Astrocyte of the spinal cord (primary cell): ENCODE data around the gene RSRC1.
"Not testable (repeated sequence)": the region's sequence is repeated elsewhere in the genome, so short reads cannot be mapped to it uniquely, and the experiment has no call there.

ENCODE experiments used
- DNase-seq: peaks from one replicate; pipeline ENCODE4 v3.0.0; 2011; ENCODE audit warnings: low read depth, low spot score
- H3K4me3 ChIP-seq: 2 replicates; pipeline ENCODE4 v1.5.1; 2011; ENCODE audit warnings: low read depth, mild to moderate bottlenecking, low read length, moderate library complexity
- CTCF ChIP-seq: IDR thresholded peaks from 2 replicates; pipeline ENCODE4 v1.5.1; 2012; ENCODE audit warnings: low read depth, mild to moderate bottlenecking, low read length, inconsistent platforms
- in situ Hi-C: cut with HindIII; loops from 2 replicates; pipeline ENCODE4 v1.10.0; 2017; ENCODE audit warnings: low sequenced_read_pairs

Gene RSRC1

GRCh38 chr3:158217992-158218391, 108.1 kb downstream of the RSRC1 start:
- in situ Hi-C loops, result no loop called here
- DNase-seq, result no peak
- no peak for TF ChIP-seq CTCF
- H3K4me3 ChIP-seq, result no peak overlapping the region

- no peak overlapping the region for H3K4me3 ChIP-seq
- TF ChIP-seq CTCF, result no peak
- no peak for DNase-seq
- in situ Hi-C loops, result no loop called here
Observed at GRCh38 chr3:158220575-158220974, 110.7 kb downstream of the RSRC1 start.

GRCh38 chr3:158221426-158221825, 111.5 kb downstream of the RSRC1 start:
- in situ Hi-C loops, result no loop called here
- DNase-seq, result no peak
- no peak for TF ChIP-seq CTCF

GRCh38 chr3:158226429-158226828, 116.5 kb downstream of the RSRC1 start:
- no peak for DNase-seq
- H3K4me3 ChIP-seq, result no peak overlapping the region
- TF ChIP-seq CTCF, result no peak
- in situ Hi-C loops, result no loop called here

More at GRCh38 chr3:158221426-158221825, 111.5 kb downstream of the RSRC1 start:
- no peak overlapping the region for H3K4me3 ChIP-seq

GRCh38 chr3:158228942-158229341, 119.1 kb downstream of the RSRC1 start:
- in situ Hi-C loops, DNase-seq, H3K4me3 ChIP-seq: not testable (repeated sequence)

- in situ Hi-C loops, result no loop called here
Observed at GRCh38 chr3:158233791-158234190, 123.9 kb downstream of the RSRC1 start.

GRCh38 chr3:158244274-158244673, 134.4 kb downstream of the RSRC1 start:
- DNase-seq, result no peak
- TF ChIP-seq CTCF, result no peak
- in situ Hi-C loops, result no loop called here
- no peak overlapping the region for H3K4me3 ChIP-seq

More at GRCh38 chr3:158233791-158234190, 123.9 kb downstream of the RSRC1 start:
- TF ChIP-seq CTCF, result no peak
- DNase-seq, result no peak
- no peak overlapping the region for H3K4me3 ChIP-seq
